HTERT RPE-1 (cell line): ENCODE data around the gene SLC17A7.
"Not testable (repeated sequence)": the region's sequence is repeated elsewhere in the genome, so short reads cannot be mapped to it uniquely, and the experiment has no call there.

Experiments used
- in situ Hi-C: fragments of 300-500 bp; cut with MboI; formaldehyde crosslinking; loops from 4 replicates; pipeline ENCODE4 v1.14.3; 2020; ENCODE audit warnings: low sequenced_read_pairs

Gene SLC17A7

DNA sequence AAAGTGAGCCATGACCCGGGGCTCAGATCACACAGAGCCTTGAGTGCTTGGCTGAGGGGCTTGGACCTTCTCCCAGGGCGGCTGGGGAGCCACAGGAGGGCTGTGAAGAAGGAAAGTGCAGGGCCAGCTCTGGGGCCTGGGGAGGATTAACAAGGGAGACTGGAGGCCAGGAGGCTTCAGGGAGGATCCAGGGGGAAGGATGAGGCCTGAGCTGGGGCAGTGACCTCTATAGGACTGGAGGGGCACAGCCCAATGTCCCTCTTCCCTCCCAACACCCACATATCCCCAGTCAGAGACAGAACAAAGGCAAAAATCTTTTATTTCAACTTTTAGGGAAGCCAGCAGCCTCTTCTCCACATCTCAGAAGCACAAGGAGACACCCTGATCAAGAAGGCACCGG, 4.7 kb upstream of the SLC17A7 start:
- in situ Hi-C loops = no loop called here

DNA sequence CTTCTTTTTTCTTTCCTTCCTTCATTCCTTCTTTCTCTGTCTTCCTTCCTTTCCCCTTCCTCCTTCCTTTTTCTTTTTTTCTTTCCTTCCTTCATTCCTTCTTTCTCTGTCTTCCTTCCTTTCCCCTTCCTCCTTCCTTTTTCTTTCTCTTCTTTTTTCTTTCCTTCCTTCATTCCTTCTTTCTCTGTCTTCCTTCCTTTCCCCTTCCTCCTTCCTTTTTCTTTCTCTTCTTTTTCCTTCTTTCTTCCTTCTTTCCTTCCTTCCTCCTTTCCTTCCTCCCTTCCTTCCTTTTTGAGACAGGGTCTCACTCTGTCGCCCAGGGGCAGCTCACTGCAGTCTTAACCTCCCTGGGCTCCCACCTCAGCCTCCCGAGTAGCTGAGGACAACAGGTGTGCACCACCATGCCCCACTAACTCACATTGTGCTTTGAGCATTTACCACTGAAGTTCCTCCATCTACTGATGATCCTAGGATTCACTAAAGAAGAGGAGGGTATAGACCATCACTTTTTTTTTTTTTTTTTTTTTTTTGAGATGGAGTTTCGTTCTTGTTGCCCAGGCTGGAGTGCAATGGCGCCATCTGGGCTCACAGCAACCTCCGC, 2.9 kb upstream of the SLC17A7 start:
- in situ Hi-C loops = not testable (repeated sequence)

- in situ Hi-C loops = no loop called here
Observed at GRCh38 chr19:49443366-49444099, 2.2 kb upstream of the SLC17A7 start.

- in situ Hi-C loops = no loop called here
Observed at GRCh38 chr19:49442771-49443365, 1.5 kb upstream of the SLC17A7 start.

- in situ Hi-C loops = no loop called here
Observed at GRCh38 chr19:49442354-49442753, 1.0 kb upstream of the SLC17A7 start.

DNA sequence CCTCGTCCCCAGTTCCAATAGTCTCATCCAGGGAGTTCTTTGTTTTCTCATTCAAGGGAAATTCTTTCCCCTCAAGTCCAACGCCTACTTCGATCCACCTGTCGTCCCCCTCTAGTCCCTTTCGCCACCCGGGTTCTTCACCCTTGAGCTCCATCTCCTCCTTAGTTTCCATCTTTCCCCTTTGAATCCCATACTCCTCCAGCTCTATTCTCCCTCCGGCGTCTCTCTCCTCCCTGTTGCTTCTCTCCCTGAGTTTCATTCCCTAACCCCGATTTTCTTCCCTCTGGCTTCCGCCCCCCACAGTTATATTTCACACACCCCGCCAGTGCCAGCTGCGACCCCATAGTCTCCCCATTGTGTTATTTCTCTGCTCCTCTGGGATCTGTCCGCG, 628 bp upstream of the SLC17A7 start:
- in situ Hi-C loops = no loop called here

- in situ Hi-C loops = no loop called here
Observed at GRCh38 chr19:49440439-49441209, 703 bp downstream of the SLC17A7 start.

- in situ Hi-C loops = no loop called here
Observed at GRCh38 chr19:49439836-49440235, 1.5 kb downstream of the SLC17A7 start.

GRCh38 chr19:49438261-49438660, 3.1 kb downstream of the SLC17A7 start:
- in situ Hi-C loops = no loop called here

DNA sequence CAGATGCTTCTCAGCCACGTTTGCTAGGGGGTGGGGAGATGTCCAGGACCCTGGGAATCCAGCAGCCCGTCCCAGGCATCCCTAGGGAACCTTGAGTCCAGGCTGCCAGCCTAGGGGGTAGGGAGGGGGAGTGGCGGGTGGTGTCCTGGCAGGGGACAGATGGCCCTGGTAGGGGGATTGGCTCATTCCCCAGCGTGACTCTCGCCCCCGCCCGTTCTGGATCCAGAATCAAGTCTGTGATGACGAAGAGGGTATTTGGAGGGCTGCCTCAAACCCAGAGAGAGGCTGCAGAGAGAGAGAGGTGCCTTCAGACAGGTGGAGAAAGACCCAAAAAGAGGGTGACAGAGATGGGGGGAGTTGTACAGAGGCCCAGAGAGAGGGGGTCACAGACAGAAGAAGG, 4.1 kb downstream of the SLC17A7 start:
- in situ Hi-C loops = no loop called here

DNA sequence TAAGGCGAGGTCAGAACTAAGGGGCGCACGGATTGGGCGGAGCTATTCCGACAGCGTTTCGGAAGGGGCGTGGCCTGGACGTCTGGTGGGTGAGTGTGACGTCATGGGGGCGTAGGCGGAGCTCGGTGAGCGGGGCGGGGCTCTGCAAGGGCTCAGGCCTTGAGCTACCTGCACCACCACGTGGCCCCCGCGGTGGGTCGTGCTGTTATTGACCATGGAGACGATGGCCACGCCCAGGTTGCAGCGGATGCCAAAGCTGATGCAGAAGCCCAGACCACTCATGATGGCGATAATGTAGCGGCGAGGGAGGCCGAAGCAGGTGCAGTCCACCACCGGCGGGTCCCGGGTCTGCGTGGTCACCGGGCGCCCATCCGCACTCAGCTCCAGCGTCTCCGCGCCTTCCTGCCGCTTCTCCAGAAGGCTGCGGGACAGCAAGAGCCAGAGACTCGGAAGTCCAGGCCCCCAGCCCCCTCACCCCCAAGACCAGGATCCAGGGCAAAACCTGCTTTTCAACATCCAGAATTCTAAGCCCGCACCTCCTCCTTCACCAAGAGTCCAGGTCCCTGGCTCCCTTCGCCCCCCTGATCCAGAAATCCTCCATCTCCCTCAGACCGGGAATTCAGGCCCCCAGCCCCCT, 4.8 kb downstream of the SLC17A7 start:
- in situ Hi-C loops = no loop called here

- in situ Hi-C loops = no loop called here
Observed at GRCh38 chr19:49435670-49436069, 5.7 kb downstream of the SLC17A7 start.

DNA sequence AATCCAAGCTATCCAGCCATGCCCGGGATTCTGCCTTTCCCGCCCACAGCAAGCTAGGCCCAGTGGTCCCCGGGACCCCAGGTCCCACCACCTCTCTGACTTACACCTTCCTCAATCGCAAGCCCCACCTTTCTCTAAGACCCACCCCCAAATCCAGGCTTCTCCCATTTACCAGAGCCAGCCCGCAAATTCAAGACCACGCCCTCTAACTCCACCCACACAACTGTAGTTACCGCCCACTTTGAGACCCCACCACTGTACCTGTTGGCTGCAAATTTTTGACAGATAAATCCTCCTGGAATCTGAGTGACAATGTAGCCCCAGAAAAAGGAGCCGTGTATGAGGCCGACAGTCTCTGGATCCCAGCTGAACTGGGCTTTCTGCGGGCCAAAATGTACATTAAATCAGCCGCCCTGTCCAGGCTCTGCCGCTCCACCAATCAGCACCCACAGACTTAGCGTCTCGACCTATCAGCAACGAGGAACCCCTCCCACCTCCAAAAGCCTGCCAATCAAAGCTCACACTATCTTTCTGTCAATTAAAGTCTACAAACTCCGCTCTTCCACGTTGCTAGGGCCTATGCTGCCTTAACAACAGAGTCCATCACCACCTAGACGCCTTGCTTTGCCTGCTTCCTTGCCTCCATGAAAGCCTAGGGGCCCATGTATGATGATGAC, 6.3 kb downstream of the SLC17A7 start:
- in situ Hi-C loops = no loop called here

DNA sequence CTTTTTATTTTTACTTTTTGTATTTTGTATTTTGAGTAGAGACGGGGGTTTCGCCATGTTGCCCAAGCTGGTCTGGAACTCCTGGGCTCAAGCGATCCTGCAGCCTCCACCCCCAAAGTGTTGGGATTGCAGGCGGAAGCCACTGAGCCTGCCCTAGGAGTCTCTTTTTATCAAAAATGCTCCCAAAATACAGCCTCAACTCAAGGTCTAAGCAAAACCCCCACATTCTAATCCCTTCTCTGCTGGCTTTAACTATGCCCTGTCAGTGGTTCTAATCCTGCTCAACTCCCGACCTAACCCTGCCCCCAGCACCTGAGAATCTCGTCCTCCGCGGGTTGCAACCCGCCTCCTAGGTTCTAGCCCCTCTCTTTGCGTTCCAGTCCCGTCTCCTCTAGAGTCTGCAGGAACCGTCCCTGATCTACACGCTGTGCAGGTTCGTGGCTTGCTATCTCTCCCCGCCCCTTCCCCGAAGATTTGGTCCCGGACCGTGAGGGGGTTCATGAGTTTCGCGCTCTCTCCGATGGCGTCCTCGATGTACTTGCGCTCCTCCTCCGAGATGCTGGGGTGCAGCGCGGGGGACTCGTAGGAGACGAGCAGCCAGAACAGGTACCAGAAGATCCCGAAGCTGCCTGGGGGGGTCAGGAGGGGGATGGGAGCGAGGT, 8.0 kb downstream of the SLC17A7 start:
- in situ Hi-C loops = no loop called here

- in situ Hi-C loops = no loop called here
Observed at GRCh38 chr19:49432141-49433073, 8.9 kb downstream of the SLC17A7 start.

DNA sequence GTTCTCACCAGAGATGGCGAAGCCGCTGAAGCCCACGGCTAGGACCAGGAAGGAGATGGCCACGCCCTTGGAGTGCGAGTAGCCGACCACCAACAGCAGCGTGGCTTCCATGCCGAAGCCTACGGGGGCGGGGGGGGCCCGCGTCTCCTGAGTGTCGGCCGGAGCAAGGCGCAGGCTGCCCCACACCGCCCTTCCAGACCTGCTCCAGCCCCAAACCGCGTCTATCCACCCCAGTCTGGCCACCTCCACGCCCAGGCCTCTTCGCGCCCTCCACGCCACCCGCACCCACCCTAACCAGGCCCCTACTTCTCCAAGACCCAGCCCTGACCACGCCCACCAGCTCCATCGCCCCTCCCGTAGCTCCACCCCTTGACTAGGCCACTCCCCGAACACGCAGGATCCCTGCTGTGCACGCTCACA, 10.0 kb downstream of the SLC17A7 start:
- in situ Hi-C loops = no loop called here

GRCh38 chr19:49430678-49431329, 10.5 kb downstream of the SLC17A7 start:
- in situ Hi-C loops = no loop called here

GRCh38 chr19:49430172-49430677, 11.1 kb downstream of the SLC17A7 start:
- in situ Hi-C loops = no loop called here
